Fibroblast of pulmonary artery (primary cell): ENCODE data around the gene CTBP2.
"Not testable (repeated sequence)": the region's sequence is repeated elsewhere in the genome, so short reads cannot be mapped to it uniquely, and the experiment has no call there.

Experiments
- DNase-seq: peaks from one replicate; pipeline ENCODE4 v3.0.0-alpha.2; 2010; ENCODE audit warnings: low read depth
- H3K4me3 ChIP-seq: replicated peaks from 2 replicates; pipeline ENCODE4 v1.5.1; 2011; ENCODE audit warnings: low read depth, mild to moderate bottlenecking, control low read depth, low read length, moderate library complexity
- CTCF ChIP-seq: IDR thresholded peaks from 2 replicates; pipeline ENCODE4 v1.5.1; 2011; ENCODE audit warnings: mild to moderate bottlenecking, control low read depth, low read length, inconsistent platforms; ENCODE audit errors: missing control alignments

CTBP2 gene

GRCh38 chr10:125061557-125062226 lies 98.7 kb downstream of the CTBP2 start:
- no peak for TF ChIP-seq CTCF
- H3K4me3 ChIP-seq, result no peak overlapping the region
- no peak for DNase-seq

- H3K4me3 ChIP-seq, result no peak overlapping the region
- peak; percentile 79 for TF ChIP-seq CTCF
- peak; percentile 81 for DNase-seq
Observed at GRCh38 chr10:125060826-125061556, 99.4 kb downstream of the CTBP2 start.

- H3K4me3 ChIP-seq, result no peak overlapping the region
- no peak for TF ChIP-seq CTCF
Observed at GRCh38 chr10:125060482-125060825, 99.9 kb downstream of the CTBP2 start.

GRCh38 chr10:125060026-125060425 lies 100.3 kb downstream of the CTBP2 start:
- no peak for TF ChIP-seq CTCF
- no peak overlapping the region for H3K4me3 ChIP-seq
- DNase-seq, result peak; percentile 42

More at GRCh38 chr10:125060482-125060825, 99.9 kb downstream of the CTBP2 start:
- DNase-seq, result peak; percentile 31

- not testable (repeated sequence) for DNase-seq, H3K4me3 ChIP-seq
Observed at GRCh38 chr10:125059348-125059747, 101.0 kb downstream of the CTBP2 start.

GRCh38 chr10:125057158-125058001 lies 103.0 kb downstream of the CTBP2 start:
- DNase-seq, result peak; percentile 98
- TF ChIP-seq CTCF, result no peak

More at GRCh38 chr10:125057158-125058001, 103.0 kb downstream of the CTBP2 start:
- H3K4me3 ChIP-seq, result peak overlapping the region; percentile 17
